ENCODE results near the gene BLVRB. TPM values are rescaled to one million over a fixed set of nuclear protein-coding genes. Genes with fewer than 3 reads are reported as not detected.

BLVRB gene
- total and polyA plus RNA-seq, 9 of the 15 experiments (the other 6 are each of a cell fraction or from before 2014, with no cell fraction given) = 81.1 to 749 (median 331) TPM

- no peak for TF ChIP-seq CREB1 (IDR thresholded peaks at IDR 0.05)
- no peak for TF ChIP-seq CREB1 (CRISPR knock-in tag; IDR thresholded peaks at IDR 0.05)
- TF ChIP-seq E2F3 (CRISPR knock-in tag; IDR thresholded peaks at IDR 0.05) = no peak
- TF ChIP-seq ZNF239 (CRISPR knock-in tag; IDR thresholded peaks at IDR 0.05) = no peak
- TF ChIP-seq NR4A1 (CRISPR knock-in tag; IDR thresholded peaks at IDR 0.05) = no peak
- no peak for TF ChIP-seq NR4A1 (tag; IDR thresholded peaks at IDR 0.05)
- TF ChIP-seq NFIX (CRISPR knock-in tag; IDR thresholded peaks at IDR 0.05; ENCODE audit: low read depth) = no peak
- TF ChIP-seq U2AF1 (optimal IDR thresholded peaks at IDR 0.05; ENCODE audit: low read depth, low read length) = no peak
- no peak for TF ChIP-seq ZNF146 (CRISPR knock-in tag; IDR thresholded peaks at IDR 0.05; ENCODE audit: unreplicated experiment)
- no peak for TF ChIP-seq TCF7 (IDR thresholded peaks at IDR 0.05; ENCODE audit: borderline replicate concordance)
- TF ChIP-seq ZNF212 (CRISPR knock-in tag; IDR thresholded peaks at IDR 0.05) = no peak
- no peak for TF ChIP-seq IRF2 (CRISPR knock-in tag; IDR thresholded peaks at IDR 0.05)
- TF ChIP-seq KLF10 (CRISPR knock-in tag; IDR thresholded peaks at IDR 0.05) = no peak
- no peak for TF ChIP-seq HMG20B (CRISPR knock-in tag; IDR thresholded peaks at IDR 0.05)
- no peak for TF ChIP-seq RBBP5 (IDR thresholded peaks at IDR 0.05; ENCODE audit: borderline replicate concordance, insufficient read depth, low read length, poor library complexity, severe bottlenecking)
- TF ChIP-seq, protein P1, sequence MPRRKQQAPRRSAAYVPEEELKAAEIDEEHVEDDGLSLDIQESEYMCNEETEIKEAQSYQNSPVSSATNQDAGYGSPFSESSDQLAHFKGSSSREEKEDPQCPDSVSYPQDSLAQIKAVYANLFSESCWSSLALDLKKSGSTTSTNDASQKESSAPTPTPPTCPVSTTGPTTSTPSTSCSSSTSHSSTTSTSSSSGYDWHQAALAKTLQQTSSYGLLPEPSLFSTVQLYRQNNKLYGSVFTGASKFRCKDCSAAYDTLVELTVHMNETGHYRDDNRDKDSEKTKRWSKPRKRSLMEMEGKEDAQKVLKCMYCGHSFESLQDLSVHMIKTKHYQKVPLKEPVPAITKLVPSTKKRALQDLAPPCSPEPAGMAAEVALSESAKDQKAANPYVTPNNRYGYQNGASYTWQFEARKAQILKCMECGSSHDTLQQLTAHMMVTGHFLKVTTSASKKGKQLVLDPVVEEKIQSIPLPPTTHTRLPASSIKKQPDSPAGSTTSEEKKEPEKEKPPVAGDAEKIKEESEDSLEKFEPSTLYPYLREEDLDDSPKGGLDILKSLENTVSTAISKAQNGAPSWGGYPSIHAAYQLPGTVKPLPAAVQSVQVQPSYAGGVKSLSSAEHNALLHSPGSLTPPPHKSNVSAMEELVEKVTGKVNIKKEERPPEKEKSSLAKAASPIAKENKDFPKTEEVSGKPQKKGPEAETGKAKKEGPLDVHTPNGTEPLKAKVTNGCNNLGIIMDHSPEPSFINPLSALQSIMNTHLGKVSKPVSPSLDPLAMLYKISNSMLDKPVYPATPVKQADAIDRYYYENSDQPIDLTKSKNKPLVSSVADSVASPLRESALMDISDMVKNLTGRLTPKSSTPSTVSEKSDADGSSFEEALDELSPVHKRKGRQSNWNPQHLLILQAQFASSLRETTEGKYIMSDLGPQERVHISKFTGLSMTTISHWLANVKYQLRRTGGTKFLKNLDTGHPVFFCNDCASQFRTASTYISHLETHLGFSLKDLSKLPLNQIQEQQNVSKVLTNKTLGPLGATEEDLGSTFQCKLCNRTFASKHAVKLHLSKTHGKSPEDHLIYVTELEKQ (CRISPR knock-in tag; IDR thresholded peaks at IDR 0.05) = no peak
- TF ChIP-seq NELFE (IDR thresholded peaks at IDR 0.05; ENCODE audit: insufficient read depth, insufficient read length) = no peak
- TF ChIP-seq TRIM25 (IDR thresholded peaks at IDR 0.05; ENCODE audit: borderline replicate concordance) = no peak
- peak; percentile 34 for TF ChIP-seq NFRKB (IDR thresholded peaks at IDR 0.05; ENCODE audit: low read depth)
- TF ChIP-seq, protein P2, sequence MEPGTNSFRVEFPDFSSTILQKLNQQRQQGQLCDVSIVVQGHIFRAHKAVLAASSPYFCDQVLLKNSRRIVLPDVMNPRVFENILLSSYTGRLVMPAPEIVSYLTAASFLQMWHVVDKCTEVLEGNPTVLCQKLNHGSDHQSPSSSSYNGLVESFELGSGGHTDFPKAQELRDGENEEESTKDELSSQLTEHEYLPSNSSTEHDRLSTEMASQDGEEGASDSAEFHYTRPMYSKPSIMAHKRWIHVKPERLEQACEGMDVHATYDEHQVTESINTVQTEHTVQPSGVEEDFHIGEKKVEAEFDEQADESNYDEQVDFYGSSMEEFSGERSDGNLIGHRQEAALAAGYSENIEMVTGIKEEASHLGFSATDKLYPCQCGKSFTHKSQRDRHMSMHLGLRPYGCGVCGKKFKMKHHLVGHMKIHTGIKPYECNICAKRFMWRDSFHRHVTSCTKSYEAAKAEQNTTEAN (CRISPR knock-in tag; IDR thresholded peaks at IDR 0.05) = no peak
- no peak for TF ChIP-seq PHF21A (IDR thresholded peaks at IDR 0.05; ENCODE audit: borderline replicate concordance, low read depth)
Measured at GRCh38 chr19:40424637-40425449, 40.7 kb downstream of the BLVRB start (continued).

Measured in K562 (cell line).